ENCODE measurements around the gene VENTX. TPM values are rescaled to one million over a fixed set of nuclear protein-coding genes. Genes with fewer than 3 reads are reported as not detected.
A peak's percentile ranks its signal among the peaks of the same experiment; 100 is the strongest.

VENTX gene
- total RNA-seq, 1 donor from 2014 or later = not detected

DNA sequence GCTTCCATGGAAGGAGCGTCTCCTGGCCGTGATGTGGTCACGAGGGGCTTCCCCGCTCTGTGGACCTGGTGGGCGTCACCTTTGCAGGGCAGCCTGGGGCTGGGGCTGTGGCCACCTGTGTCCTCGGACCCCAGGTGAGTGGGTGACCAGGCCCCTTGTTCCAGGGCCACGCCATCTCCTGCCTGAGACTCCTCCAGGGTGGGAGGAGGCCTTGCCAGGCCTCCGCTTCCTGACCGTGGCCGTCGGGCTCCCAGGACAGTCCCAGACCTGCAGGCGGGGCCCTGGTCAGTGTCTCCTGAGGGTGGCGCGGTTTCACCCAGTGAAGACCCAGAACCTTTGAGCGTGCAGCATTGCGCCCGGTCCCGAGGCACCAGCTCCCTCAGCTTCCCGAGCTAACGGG lies 28.0 kb upstream of the VENTX start:
- no peaks in the 10 kb centered on the region for H3K4me1 Mint-ChIP-seq (ENCODE audit: low read depth)
- peak; percentile 84 for DNase-seq (ENCODE audit: low spot score)
- TF ChIP-seq CTCF (IDR thresholded peaks at IDR 0.05) = no peak
- H3K36me3 Mint-ChIP-seq (ENCODE audit: low read depth) = no peaks in the 10 kb centered on the region
- no peak overlapping the region for H3K27ac Mint-ChIP-seq (ENCODE audit: unreplicated experiment)
- no peaks in the 10 kb centered on the region for H3K9me3 Mint-ChIP-seq (ENCODE audit: low read depth)
- no peak overlapping the region for H3K4me3 Mint-ChIP-seq (ENCODE audit: unreplicated experiment)
- H3K27me3 Mint-ChIP-seq (ENCODE audit: low read depth) = peaks cover 11% of the 10 kb centered on the region

GRCh38 chr10:133210398-133211140 lies 27.1 kb upstream of the VENTX start:
- H3K36me3 Mint-ChIP-seq (ENCODE audit: low read depth) = no peaks in the 10 kb centered on the region
- no peak overlapping the region for H3K27ac Mint-ChIP-seq (ENCODE audit: unreplicated experiment)
- H3K9me3 Mint-ChIP-seq (ENCODE audit: low read depth) = no peaks in the 10 kb centered on the region
- H3K4me1 Mint-ChIP-seq (ENCODE audit: low read depth) = no peaks in the 10 kb centered on the region
- TF ChIP-seq CTCF (IDR thresholded peaks at IDR 0.05) = no peak
- no peak overlapping the region for H3K4me3 Mint-ChIP-seq (ENCODE audit: unreplicated experiment)
- H3K27me3 Mint-ChIP-seq (ENCODE audit: low read depth) = peaks cover 6% of the 10 kb centered on the region
- DNase-seq (ENCODE audit: low spot score) = peak; percentile 77

DNA sequence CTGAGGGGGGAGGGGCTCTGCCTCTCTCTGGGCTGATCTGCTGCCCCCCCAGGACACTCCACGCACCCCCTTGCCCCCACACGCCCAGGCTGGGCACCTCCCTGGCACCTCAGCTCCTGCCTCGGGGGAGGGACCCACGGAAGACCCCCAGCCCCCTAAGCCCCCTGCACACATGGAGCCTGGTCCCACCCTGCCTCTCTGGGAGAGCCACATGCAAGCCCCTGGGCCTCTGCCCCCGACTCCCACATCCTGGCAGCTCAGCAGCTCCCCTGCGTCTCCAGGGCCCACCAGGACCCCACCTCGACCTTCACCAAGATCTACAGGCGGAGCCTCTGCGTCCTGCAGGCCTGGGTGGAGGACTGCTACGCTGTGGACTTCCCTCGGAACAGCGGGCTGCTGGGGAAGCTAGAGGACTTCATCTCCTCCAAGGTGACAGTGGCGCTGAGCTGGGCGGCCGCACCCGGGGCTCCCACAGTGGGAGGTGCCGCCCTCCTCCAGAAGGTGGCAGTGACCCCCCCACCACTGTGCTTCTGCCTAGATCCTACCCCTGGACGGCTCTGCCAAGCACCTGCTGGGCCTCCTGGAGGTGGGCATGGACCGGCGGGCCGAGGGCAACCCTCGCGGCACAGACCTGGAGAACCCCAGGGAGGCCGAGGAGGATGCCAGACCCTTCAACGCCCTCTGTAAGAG lies 26.4 kb upstream of the VENTX start:
- Mint-ChIP-seq H3K27ac (ENCODE audit: unreplicated experiment) (no peak overlapping the region), H3K9me3 (ENCODE audit: low read depth) (no peaks in the 10 kb centered on the region), H3K27me3 (ENCODE audit: low read depth) (peaks cover 11% of the 10 kb centered on the region), H3K4me3 (ENCODE audit: unreplicated experiment) (no peak overlapping the region), H3K36me3 (ENCODE audit: low read depth) (no peaks in the 10 kb centered on the region), H3K4me1 (ENCODE audit: low read depth) (no peaks in the 10 kb centered on the region)
- TF ChIP-seq CTCF (IDR thresholded peaks at IDR 0.05) = no peak
- peak; percentile 84 for DNase-seq (ENCODE audit: low spot score)

- DNase-seq (ENCODE audit: low spot score) = peak; percentile 75
- H3K27me3 Mint-ChIP-seq (ENCODE audit: low read depth) = peaks cover 19% of the 10 kb centered on the region
- no peaks in the 10 kb centered on the region for H3K9me3 Mint-ChIP-seq (ENCODE audit: low read depth)
- H3K27ac Mint-ChIP-seq (ENCODE audit: unreplicated experiment) = no peak overlapping the region
- H3K4me3 Mint-ChIP-seq (ENCODE audit: unreplicated experiment) = no peak overlapping the region
- TF ChIP-seq CTCF (IDR thresholded peaks at IDR 0.05) = no peak
- H3K36me3 Mint-ChIP-seq (ENCODE audit: low read depth) = no peaks in the 10 kb centered on the region
- H3K4me1 Mint-ChIP-seq (ENCODE audit: low read depth) = no peaks in the 10 kb centered on the region
Observed at GRCh38 chr10:133211959-133212852, 25.4 kb upstream of the VENTX start.

Data from chondrocyte (in vitro differentiated cells).